K562 (cell line): ENCODE measurements around the gene CEBPA. TPM values are rescaled to one million over a fixed set of nuclear protein-coding genes. Genes with fewer than 3 reads are reported as not detected.

Experiments
- ATAC-seq: fragments of 200-7000 bp; cut with Tn5 transposase; 3 replicates; pipeline ENCODE4 v1.9.1; 2020; ENCODE audit warnings: moderate library complexity
- BruUV-seq: library from RNA; stranded (reverse); fragments of 400-500 nt; replicated peaks from 2 replicates; lab custom pipeline; 2021; lab: Mats Ljungman, UMichigan
- CTCF ChIA-PET: fragments of 300-600 bp; formaldehyde crosslinking; extraction: SDS; loops from one replicate; lab custom pipeline; 2021; ENCODE audit warnings: low intra/inter-chr PET ratio; lab: Yijun Ruan, JAX
- POLR2A ChIA-PET: fragments of 300-600, 350-650 bp; sonication (Branson Sonifier 250); formaldehyde crosslinking; extraction: SDS; loops from one replicate; lab custom pipeline; 2021; ENCODE audit warnings: antibody characterized with exemption, inconsistent platforms; lab: Yijun Ruan, JAX
- DNase-seq, 4 experiments: peaks; one replicate each; pipeline versions ENCODE4 v3.0.0 to v3.0.0-alpha.2; 2011 to 2018; ENCODE audit warnings: low spot score in 3 of 4, mixed read lengths in 3 of 4; ENCODE audit errors: extremely low read depth in 1 of 4
- FAIRE-seq: peaks from 2 replicates; lab custom pipeline; 2011; peaks lifted over from hg19 to GRCh38; lab: Jason Lieb, UNC
- H2AFZ ChIP-seq: 2 replicates; pipeline ENCODE4 v1.6.0; 2011; ENCODE audit warnings: low read depth, low read length, control low read depth, inconsistent platforms
- H3K27ac ChIP-seq: fragments of 200-600 bp; 3 replicates; pipeline ENCODE4 v1.8.0; 2011; ENCODE audit warnings: low read depth, mild to moderate bottlenecking, control low read depth, inconsistent platforms, low read length, moderate library complexity, mixed read lengths; ENCODE audit errors: extremely low read depth
- H3K27me3 ChIP-seq, 2 experiments: fragments of 300-600 bp in 1 of 2; 2 replicates in 1 of 2; 3 replicates in 1 of 2; pipeline versions ENCODE4 v1.6.0 to v1.8.0; 2011; ENCODE audit warnings: inconsistent platforms in 2 of 2, low read length in 2 of 2, mild to moderate bottlenecking in 1 of 2, mixed read lengths in 1 of 2, moderate library complexity in 1 of 2; ENCODE audit not compliant: control insufficient read depth in 2 of 2, insufficient read depth in 2 of 2
- H3K36me3 ChIP-seq: fragments of 300-600 bp; 3 replicates; pipeline ENCODE4 v1.8.0; 2011; ENCODE audit warnings: mild to moderate bottlenecking, low read length, inconsistent platforms; ENCODE audit not compliant: control insufficient read depth, insufficient read depth
- H3K4me1 ChIP-seq, 2 experiments: fragments of 200-600 bp in 1 of 2; replicated peaks in 1 of 2; 2 replicates in 1 of 2; 3 replicates in 1 of 2; pipeline versions ENCODE4 v1.5.1 to v1.8.0; 2011; ENCODE audit warnings: inconsistent platforms in 2 of 2, low read length in 2 of 2, mild to moderate bottlenecking in 1 of 2, mixed read lengths in 1 of 2, moderate library complexity in 1 of 2; ENCODE audit not compliant: control insufficient read depth in 2 of 2, insufficient read depth in 2 of 2
- H3K4me2 ChIP-seq: 2 replicates; pipeline ENCODE4 v1.6.1; 2011; ENCODE audit warnings: low read length, control low read depth, inconsistent platforms, mixed read lengths; ENCODE audit not compliant: insufficient read depth
- H3K4me3 ChIP-seq: fragments of 200-600 bp; sonication (generic), shearing (Covaris generic); 2 replicates; pipeline ENCODE4 v1.5.1; 2016; ENCODE audit warnings: control low read depth, inconsistent platforms
- H3K79me2 ChIP-seq: fragments of 200-600 bp; 3 replicates; pipeline ENCODE4 v1.8.0; 2011; ENCODE audit warnings: low read length, inconsistent platforms; ENCODE audit not compliant: control insufficient read depth, insufficient read depth
- H3K9ac ChIP-seq, 2 experiments: 2 replicates each; pipeline versions ENCODE4 v1.6.0 to v1.6.1; 2011; ENCODE audit warnings: low read depth in 2 of 2, low read length in 2 of 2, control low read depth in 1 of 2, inconsistent platforms in 1 of 2, mild to moderate bottlenecking in 1 of 2, mixed read lengths in 1 of 2; ENCODE audit not compliant: insufficient read depth in 1 of 2
- H3K9me1 ChIP-seq: one replicate; pipeline ENCODE4 v1.6.0; 2011; ENCODE audit warnings: inconsistent platforms, mild to moderate bottlenecking, low read length, moderate library complexity; ENCODE audit not compliant: control insufficient read depth, insufficient read depth
- H3K9me3 ChIP-seq: replicated peaks from 2 replicates; pipeline ENCODE4 v1.5.1; 2011; ENCODE audit warnings: low read depth, low read length, inconsistent platforms; ENCODE audit not compliant: control insufficient read depth, insufficient read depth
- H4K20me1 ChIP-seq: replicated peaks from 2 replicates; pipeline ENCODE4 v1.6.1; 2011; ENCODE audit warnings: low read length, inconsistent platforms, mixed read lengths; ENCODE audit not compliant: control insufficient read depth, insufficient read depth
- ZFP36 ChIP-seq: fragments of 150-350 bp; IDR thresholded peaks from 2 replicates; pipeline ENCODE4 v1.6.1; 2018; ENCODE audit warnings: low read length, low read depth; ENCODE audit not compliant: partially characterized antibody
- WGBS: fragments of 100-300 bp; shearing (Covaris generic); methylation state at CpG from one replicate; pipeline ENCODE4 v1.1.6; 2016; ENCODE audit warnings: low coverage, mixed read lengths; ENCODE audit not compliant: insufficient coverage; ENCODE audit errors: missing lambda C conversion rate; 5-methylcytosine and 5-hydroxymethylcytosine counted together
- in situ Hi-C: fragments of 300-500 bp; cut with MboI; formaldehyde crosslinking; loops from 4 replicates; pipeline ENCODE4 v1.15.0; 2018; ENCODE audit warnings: inconsistent platforms, mixed read lengths
- intact Hi-C: fragments of 100-400 bp; cut with micrococcal nuclease; formaldehyde crosslinking; loops from 2 replicates; pipeline ENCODE4 v1.14.2; 2022
- polyA plus RNA-seq, 8 experiments: library from polyadenylated mRNA; depleted of rRNA in 4 of 8; stranded (reverse) in 5 of 8; unstranded in 3 of 8; fragments of >200 nt; fragmentation: Nextera tagmentation in 2 of 8; fragmentation: Illumina TruSeq in 1 of 8; extraction: Ambion mirVana in 2 of 8; extraction: Trizol in 1 of 8; gene quantifications; 2 replicates each; pipeline versions ENCODE4 v1.2.1 to v1.2.3, GENCODE V29; 2011 to 2014; ENCODE audit warnings: inconsistent platforms in 1 of 8, missing spikeins in 1 of 8
- total RNA-seq, 7 experiments: library from RNA; depleted of rRNA in 6 of 7; stranded (reverse); fragments of >200 nt in 6 of 7; fragmentation: Illumina TruSeq in 2 of 7; extraction: Trizol in 2 of 7; gene quantifications; 2 replicates each; pipeline versions ENCODE4 v1.2.1 to v1.2.3, GENCODE V29; 2011 to 2021; ENCODE audit warnings: low replicate concordance in 1 of 7
- TF ChIP-seq, protein P1 (sequence below): sonication (generic); formaldehyde crosslinking; IDR thresholded peaks from 2 replicates; pipeline ENCODE4 v1.8.0; 2022; ENCODE audit warnings: missing genetic modification reagents, mild to moderate bottlenecking, borderline replicate concordance

CEBPA gene
- total and polyA plus RNA-seq, 9 of the 15 experiments (the other 6 are each of a cell fraction or from before 2014, with no cell fraction given), result 0.03 to 0.59 (median 0.15) TPM; not detected in 2

GRCh38 chr19:33279430-33280350 is 22.6 kb downstream of the CEBPA start:
- intact Hi-C loops, result no loop called here
- FAIRE-seq, result no peak

More at GRCh38 chr19:33279430-33280350, 22.6 kb downstream of the CEBPA start:
- Histone ChIP-seq H3K9me1 (no peaks in the 10 kb centered on the region), H3K9ac (no peak overlapping the region; a peak in 1 of 4 replicates), H4K20me1 (no peaks in the 10 kb centered on the region), H3K36me3 (no peaks in the 10 kb centered on the region), H3K27me3 (peaks cover 11 to 49% of the 10 kb centered on the region in 2 experiments; a peak in 3 of 5 replicates), H2AFZ (no peak overlapping the region), H3K4me1 (peaks cover 3 to 26% of the 10 kb centered on the region in 2 experiments; a peak in 3 of 5 replicates), H3K4me2 (no peak overlapping the region), H3K9me3 (no peaks in the 10 kb centered on the region; the same call in 1 of the 2 replicates), H3K27ac (no peak overlapping the region), H3K79me2 (no peaks in the 10 kb centered on the region), H3K4me3 (no peak overlapping the region)
- in situ Hi-C loops, result no loop called here
- no TSS peak for BruUV-seq
- ChIA-PET CTCF (no interaction called here), POLR2A (interaction anchor here (0.7 to 1.2 kb wide), 4 partner anchors 20 to 292 kb away, joined by 3 to 4 read pairs (median 3); no protein-coding TSS in a partner anchor)
- peak; percentile 59 for TF ChIP-seq ZFP36
- TF ChIP-seq, protein P1, sequence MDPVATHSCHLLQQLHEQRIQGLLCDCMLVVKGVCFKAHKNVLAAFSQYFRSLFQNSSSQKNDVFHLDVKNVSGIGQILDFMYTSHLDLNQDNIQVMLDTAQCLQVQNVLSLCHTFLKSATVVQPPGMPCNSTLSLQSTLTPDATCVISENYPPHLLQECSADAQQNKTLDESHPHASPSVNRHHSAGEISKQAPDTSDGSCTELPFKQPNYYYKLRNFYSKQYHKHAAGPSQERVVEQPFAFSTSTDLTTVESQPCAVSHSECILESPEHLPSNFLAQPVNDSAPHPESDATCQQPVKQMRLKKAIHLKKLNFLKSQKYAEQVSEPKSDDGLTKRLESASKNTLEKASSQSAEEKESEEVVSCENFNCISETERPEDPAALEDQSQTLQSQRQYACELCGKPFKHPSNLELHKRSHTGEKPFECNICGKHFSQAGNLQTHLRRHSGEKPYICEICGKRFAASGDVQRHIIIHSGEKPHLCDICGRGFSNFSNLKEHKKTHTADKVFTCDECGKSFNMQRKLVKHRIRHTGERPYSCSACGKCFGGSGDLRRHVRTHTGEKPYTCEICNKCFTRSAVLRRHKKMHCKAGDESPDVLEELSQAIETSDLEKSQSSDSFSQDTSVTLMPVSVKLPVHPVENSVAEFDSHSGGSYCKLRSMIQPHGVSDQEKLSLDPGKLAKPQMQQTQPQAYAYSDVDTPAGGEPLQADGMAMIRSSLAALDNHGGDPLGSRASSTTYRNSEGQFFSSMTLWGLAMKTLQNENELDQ, result no peak
- DNase-seq (no peak), ATAC-seq (no peak)
- 41% methylated on average over 12 of the region's 17 CpGs for WGBS
